ENCODE results near the gene HTRA1. TPM values are rescaled to one million over a fixed set of nuclear protein-coding genes. Genes with fewer than 3 reads are reported as not detected.
A peak's percentile ranks its signal among the peaks of the same experiment; 100 is the strongest.

HTRA1 gene
- polyA plus RNA-seq, 1 donor: 69.8 TPM

DNA sequence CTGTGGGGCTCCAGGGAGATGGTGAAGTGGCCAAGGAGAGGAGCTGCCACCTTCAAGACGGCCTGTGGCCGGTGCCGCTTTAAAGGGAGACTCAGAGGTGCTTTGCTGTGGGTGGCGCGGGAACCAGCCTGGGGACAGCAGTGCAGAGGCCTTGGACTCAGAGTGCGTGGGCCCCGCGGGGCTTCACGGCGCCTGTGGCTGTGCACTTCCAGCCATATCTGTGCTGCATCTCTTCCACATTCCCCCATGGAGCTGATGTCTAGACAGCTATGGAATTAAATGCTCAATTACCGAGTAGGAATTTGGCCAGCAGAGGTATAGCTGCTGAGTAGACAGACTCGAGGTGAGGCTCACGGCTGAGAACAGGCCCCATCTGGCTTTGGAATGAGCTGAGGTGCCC lies 41.7 kb downstream of the HTRA1 start:
- no peak for DNase-seq
- Histone ChIP-seq H3K27ac (ENCODE audit: low read length) (no peak overlapping the region), H3K27me3 (ENCODE audit: control insufficient read depth, insufficient read depth, low read length) (no peaks in the 10 kb centered on the region), H3K36me3 (ENCODE audit: control insufficient read depth, insufficient read depth, low read length) (peaks cover 3% of the 10 kb centered on the region), H3K9me3 (ENCODE audit: control insufficient read depth, low read depth, low read length) (no peaks in the 10 kb centered on the region), H3K4me3 (ENCODE audit: low read length) (no peak overlapping the region), H3K4me1 (ENCODE audit: control insufficient read depth, insufficient read depth, low read length) (peaks cover 6% of the 10 kb centered on the region)
- no CpG with 5 or more reads among the region's 13 CpGs for WGBS (ENCODE audit: insufficient coverage, low lambda C conversion rate)

DNA sequence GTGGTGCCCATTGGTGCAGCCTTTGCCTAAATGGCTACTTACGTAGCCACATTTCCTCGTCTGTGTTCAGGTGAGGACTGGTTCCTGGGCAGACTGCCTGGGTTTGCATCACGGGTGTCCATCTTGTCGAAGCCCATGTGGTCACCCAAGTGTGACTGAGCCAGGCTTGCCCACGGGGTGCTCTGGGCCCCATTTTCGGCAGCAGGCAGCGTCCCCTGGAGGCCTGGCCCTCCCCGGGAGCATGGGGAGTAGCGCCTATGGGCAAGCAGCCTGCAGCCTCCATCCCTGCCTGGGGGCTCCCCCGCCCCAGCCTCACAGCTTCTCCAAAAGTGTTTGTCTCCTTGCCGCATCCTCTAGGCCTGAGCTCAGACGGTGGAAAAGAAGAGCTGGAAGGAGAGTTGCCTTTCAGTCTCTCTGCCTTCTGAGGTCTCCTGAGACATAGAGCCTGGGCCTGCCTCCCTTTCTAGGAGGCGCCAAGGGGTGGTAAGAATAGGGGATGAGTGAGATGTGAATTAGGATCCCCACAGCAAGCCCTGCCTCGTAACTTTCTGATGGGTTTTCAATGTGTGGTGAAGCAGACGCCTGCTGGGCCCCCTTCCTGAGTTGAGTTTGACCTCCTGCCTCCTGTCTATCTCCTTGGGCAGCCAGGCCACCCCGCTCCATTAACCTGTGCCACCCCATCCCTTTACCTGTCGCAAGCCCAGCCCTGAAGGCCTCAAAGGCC lies 42.7 kb downstream of the HTRA1 start:
- Histone ChIP-seq H3K4me1 (ENCODE audit: control insufficient read depth, insufficient read depth, low read length) (peaks cover 6% of the 10 kb centered on the region), H3K27me3 (ENCODE audit: control insufficient read depth, insufficient read depth, low read length) (no peaks in the 10 kb centered on the region), H3K27ac (ENCODE audit: low read length) (no peak overlapping the region), H3K4me3 (ENCODE audit: low read length) (no peak overlapping the region), H3K9me3 (ENCODE audit: control insufficient read depth, low read depth, low read length) (no peaks in the 10 kb centered on the region), H3K36me3 (ENCODE audit: control insufficient read depth, insufficient read depth, low read length) (peaks cover 4% of the 10 kb centered on the region)
- DNase-seq: no peak
- WGBS (ENCODE audit: insufficient coverage, low lambda C conversion rate): no CpG with 5 or more reads among the region's 17 CpGs

DNA sequence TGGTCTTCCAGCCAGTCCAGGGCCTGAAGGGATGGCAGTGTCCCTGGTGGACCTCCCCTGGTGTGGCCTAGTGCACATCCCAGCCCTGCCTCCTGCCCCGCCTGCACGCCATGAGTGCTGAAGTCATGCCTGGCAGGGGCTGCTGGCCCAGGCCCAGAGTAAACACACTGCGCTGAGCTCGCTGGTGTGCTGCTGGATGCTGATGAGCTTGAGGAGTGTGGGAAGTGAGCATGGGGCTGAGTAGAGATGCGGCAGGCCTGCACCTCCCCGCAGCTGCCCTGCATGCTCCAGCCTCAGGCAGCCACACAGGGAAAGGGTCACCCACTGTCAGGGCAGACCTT lies 43.2 kb downstream of the HTRA1 start:
- Histone ChIP-seq H3K4me1 (ENCODE audit: control insufficient read depth, insufficient read depth, low read length) (peaks cover 3% of the 10 kb centered on the region), H3K36me3 (ENCODE audit: control insufficient read depth, insufficient read depth, low read length) (peaks cover 5% of the 10 kb centered on the region), H3K27ac (ENCODE audit: low read length) (no peak overlapping the region), H3K27me3 (ENCODE audit: control insufficient read depth, insufficient read depth, low read length) (no peaks in the 10 kb centered on the region), H3K9me3 (ENCODE audit: control insufficient read depth, low read depth, low read length) (no peaks in the 10 kb centered on the region), H3K4me3 (ENCODE audit: low read length) (no peak overlapping the region)
- no CpG with 5 or more reads among the region's 6 CpGs for WGBS (ENCODE audit: insufficient coverage, low lambda C conversion rate)
- DNase-seq: peak; percentile 62 to 63

DNA sequence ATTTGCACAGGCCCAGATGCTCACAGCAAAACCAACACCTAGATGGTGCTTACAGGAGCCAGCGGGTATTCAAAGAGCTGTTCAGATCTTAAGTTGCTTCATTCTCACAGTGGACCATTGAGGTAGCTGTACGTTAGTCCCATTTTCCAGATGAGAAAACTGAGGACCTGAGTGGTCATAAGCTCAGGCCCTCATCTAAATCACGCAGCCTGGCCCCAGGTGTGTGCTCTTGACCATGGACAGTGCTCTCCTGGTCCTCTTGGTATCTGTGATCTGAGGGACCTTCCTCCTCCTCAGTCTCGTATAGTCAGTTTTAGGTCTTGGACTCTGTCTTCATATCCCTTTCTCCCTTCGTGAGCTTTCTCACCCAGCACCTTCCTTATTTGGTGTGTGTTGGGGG lies 43.7 kb downstream of the HTRA1 start:
- Histone ChIP-seq H3K27ac (ENCODE audit: low read length) (no peak overlapping the region), H3K9me3 (ENCODE audit: control insufficient read depth, low read depth, low read length) (no peaks in the 10 kb centered on the region), H3K4me3 (ENCODE audit: low read length) (no peak overlapping the region), H3K27me3 (ENCODE audit: control insufficient read depth, insufficient read depth, low read length) (no peaks in the 10 kb centered on the region), H3K4me1 (ENCODE audit: control insufficient read depth, insufficient read depth, low read length) (no peaks in the 10 kb centered on the region), H3K36me3 (ENCODE audit: control insufficient read depth, insufficient read depth, low read length) (peaks cover 10% of the 10 kb centered on the region)
- no peak for DNase-seq
- WGBS (ENCODE audit: insufficient coverage, low lambda C conversion rate): 100% methylated on average over 1 of the region's 5 CpGs

DNA sequence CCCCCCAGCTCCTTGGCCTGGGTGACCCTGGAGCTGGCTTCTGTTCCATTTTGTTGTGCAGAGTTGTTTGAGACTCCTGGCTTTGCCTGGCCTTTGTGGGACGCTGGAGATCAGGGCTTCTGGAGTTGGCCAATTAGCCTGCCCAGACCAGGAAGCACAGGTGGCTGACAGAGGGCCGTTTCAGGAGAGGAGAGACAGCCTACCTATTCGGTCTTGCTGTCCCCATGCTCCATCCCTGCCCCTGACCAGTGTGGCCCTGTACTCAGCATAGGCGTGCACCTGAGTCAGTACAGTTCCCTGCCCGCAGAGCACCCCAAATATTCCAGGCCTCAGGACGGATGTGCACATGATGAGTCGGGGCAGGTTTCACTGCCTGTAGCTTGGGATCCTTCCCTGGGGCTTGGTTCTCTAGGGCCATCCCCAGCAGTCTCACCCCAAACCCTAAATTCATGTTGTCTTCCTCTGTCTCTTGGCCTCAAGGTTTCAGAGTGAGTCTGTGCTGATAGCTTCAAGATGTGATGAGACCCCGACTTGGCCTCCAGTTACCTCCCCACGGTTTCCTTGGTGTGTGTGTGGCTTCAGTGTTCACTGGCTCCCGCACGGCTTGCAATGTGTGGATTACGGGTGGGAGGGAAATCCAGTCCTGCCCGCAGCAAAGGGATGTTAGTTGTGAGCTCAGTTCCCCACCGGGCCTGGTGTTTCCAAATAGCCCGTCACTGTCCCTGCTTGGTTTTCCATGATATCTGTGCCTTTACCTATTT lies 44.7 kb downstream of the HTRA1 start:
- DNase-seq: no peak
- no peak overlapping the region for H3K27ac ChIP-seq (ENCODE audit: low read length)
- H3K36me3 ChIP-seq (ENCODE audit: control insufficient read depth, insufficient read depth, low read length): peaks cover 15% of the 10 kb centered on the region

DNA sequence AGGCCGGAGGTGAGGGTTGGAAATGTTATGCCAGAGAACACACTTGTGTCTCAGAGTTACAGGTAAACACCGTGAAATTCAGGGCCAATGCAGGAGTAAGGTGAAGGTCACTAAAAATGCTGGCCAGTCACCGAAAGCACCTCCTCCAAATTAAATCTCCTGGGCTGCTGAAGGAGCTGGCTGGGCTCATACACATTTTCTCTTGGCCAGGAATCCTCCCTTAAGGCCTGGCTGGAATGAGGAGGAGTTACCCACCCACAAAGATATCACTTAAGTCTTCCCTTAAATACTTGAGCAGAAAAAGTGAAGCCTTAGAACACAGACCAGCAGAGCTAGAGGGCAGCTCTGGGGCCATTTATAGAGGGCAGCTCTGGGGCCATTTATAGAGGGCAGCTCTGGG lies 46.3 kb downstream of the HTRA1 start:
- Histone ChIP-seq H3K27me3 (ENCODE audit: control insufficient read depth, insufficient read depth, low read length) (no peaks in the 10 kb centered on the region), H3K4me1 (ENCODE audit: control insufficient read depth, insufficient read depth, low read length) (no peaks in the 10 kb centered on the region), H3K36me3 (ENCODE audit: control insufficient read depth, insufficient read depth, low read length) (peaks cover 15% of the 10 kb centered on the region), H3K9me3 (ENCODE audit: control insufficient read depth, low read depth, low read length) (no peaks in the 10 kb centered on the region), H3K27ac (ENCODE audit: low read length) (no peak overlapping the region), H3K4me3 (ENCODE audit: low read length) (no peak overlapping the region)
- WGBS (ENCODE audit: insufficient coverage, low lambda C conversion rate): no CpG with 5 or more reads among the region's 3 CpGs
- DNase-seq: no peak

More for the DNA sequence above, 44.7 kb downstream of the HTRA1 start:
- Histone ChIP-seq H3K27me3 (ENCODE audit: control insufficient read depth, insufficient read depth, low read length) (no peaks in the 10 kb centered on the region), H3K9me3 (ENCODE audit: control insufficient read depth, low read depth, low read length) (no peaks in the 10 kb centered on the region), H3K4me3 (ENCODE audit: low read length) (no peak overlapping the region), H3K4me1 (ENCODE audit: control insufficient read depth, insufficient read depth, low read length) (no peaks in the 10 kb centered on the region)
- no CpG with 5 or more reads among the region's 15 CpGs for WGBS (ENCODE audit: insufficient coverage, low lambda C conversion rate)

DNA sequence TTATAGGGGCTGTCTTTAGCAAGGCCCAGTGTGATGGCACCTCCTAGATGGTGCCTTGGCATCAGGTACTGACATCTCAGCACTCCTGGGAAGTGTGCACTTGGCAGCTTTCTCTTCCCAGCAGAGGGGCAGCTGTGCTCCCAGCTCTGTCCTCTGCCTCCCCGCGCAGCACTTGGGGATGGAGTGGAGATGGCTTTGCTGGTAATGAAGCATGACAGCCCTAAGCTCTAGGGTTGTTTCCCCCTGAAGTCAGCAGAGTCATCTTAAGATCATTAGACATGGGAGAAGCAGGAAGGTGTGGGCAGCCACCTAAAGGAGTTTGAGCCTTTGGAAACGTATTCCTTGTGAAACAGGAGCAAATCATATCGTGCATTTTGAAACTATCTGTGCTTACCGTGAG lies 46.7 kb downstream of the HTRA1 start:
- no peaks in the 10 kb centered on the region for H3K4me1 ChIP-seq (ENCODE audit: control insufficient read depth, insufficient read depth, low read length)
- no peak overlapping the region for H3K4me3 ChIP-seq (ENCODE audit: low read length)
- peaks cover 15% of the 10 kb centered on the region for H3K36me3 ChIP-seq (ENCODE audit: control insufficient read depth, insufficient read depth, low read length)
- no peak overlapping the region for H3K27ac ChIP-seq (ENCODE audit: low read length)
- no peak for DNase-seq
- no peaks in the 10 kb centered on the region for H3K27me3 ChIP-seq (ENCODE audit: control insufficient read depth, insufficient read depth, low read length)
- no peaks in the 10 kb centered on the region for H3K9me3 ChIP-seq (ENCODE audit: control insufficient read depth, low read depth, low read length)
- WGBS (ENCODE audit: insufficient coverage, low lambda C conversion rate): no CpG with 5 or more reads among the region's 5 CpGs

DNA sequence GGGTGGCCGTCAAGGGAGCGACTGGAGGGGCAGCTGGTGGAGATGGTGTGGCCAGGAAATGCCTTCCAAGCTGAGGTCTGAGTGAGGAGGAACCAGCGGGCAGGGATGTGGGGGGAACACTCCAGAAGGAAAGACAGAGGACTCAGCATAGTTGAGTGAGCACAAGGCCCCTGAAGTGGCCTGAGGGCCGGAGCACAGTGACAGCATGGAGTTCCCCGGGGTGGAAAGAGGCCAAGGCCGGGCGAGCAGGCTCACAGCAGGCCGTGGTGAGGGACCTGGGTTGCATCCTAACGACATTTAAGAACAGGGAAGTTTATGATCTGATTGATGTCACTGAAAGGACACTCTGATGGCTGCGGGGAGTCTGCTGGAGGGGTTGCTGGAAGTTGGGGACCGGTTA lies 48.0 kb downstream of the HTRA1 start:
- DNase-seq: no peak
- Histone ChIP-seq H3K36me3 (ENCODE audit: control insufficient read depth, insufficient read depth, low read length) (peaks cover 15% of the 10 kb centered on the region), H3K27me3 (ENCODE audit: control insufficient read depth, insufficient read depth, low read length) (no peaks in the 10 kb centered on the region), H3K9me3 (ENCODE audit: control insufficient read depth, low read depth, low read length) (no peaks in the 10 kb centered on the region), H3K4me3 (ENCODE audit: low read length) (no peak overlapping the region), H3K27ac (ENCODE audit: low read length) (no peak overlapping the region), H3K4me1 (ENCODE audit: control insufficient read depth, insufficient read depth, low read length) (no peaks in the 10 kb centered on the region)
- 60% methylated on average over 1 of the region's 11 CpGs for WGBS (ENCODE audit: insufficient coverage, low lambda C conversion rate)

DNA sequence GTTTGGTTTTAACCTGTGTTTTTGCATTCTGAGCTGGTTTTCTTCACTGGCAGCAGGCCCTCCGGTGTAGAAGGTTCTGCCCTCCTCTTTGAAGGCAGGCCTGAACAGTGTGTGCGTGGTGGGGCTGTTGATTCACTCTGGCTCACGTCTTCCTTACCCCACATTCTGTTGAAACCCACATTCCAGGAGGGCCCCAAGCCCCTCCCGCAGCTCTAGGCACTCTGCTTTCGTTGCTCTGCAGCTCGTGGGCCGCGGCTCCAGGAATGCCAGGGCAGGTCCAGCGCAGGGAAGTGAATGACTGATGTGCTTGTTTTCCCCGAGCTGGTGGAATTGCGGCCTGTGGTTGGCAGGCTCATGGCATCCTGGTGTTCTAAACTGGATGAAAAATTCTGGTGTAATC lies 49.0 kb downstream of the HTRA1 start:
- Histone ChIP-seq H3K36me3 (ENCODE audit: control insufficient read depth, insufficient read depth, low read length) (peaks cover 23% of the 10 kb centered on the region), H3K9me3 (ENCODE audit: control insufficient read depth, low read depth, low read length) (no peaks in the 10 kb centered on the region), H3K27me3 (ENCODE audit: control insufficient read depth, insufficient read depth, low read length) (no peaks in the 10 kb centered on the region), H3K4me1 (ENCODE audit: control insufficient read depth, insufficient read depth, low read length) (no peaks in the 10 kb centered on the region), H3K27ac (ENCODE audit: low read length) (no peak overlapping the region), H3K4me3 (ENCODE audit: low read length) (no peak overlapping the region)
- no peak for DNase-seq
- no CpG with 5 or more reads among the region's 11 CpGs for WGBS (ENCODE audit: insufficient coverage, low lambda C conversion rate)

DNA sequence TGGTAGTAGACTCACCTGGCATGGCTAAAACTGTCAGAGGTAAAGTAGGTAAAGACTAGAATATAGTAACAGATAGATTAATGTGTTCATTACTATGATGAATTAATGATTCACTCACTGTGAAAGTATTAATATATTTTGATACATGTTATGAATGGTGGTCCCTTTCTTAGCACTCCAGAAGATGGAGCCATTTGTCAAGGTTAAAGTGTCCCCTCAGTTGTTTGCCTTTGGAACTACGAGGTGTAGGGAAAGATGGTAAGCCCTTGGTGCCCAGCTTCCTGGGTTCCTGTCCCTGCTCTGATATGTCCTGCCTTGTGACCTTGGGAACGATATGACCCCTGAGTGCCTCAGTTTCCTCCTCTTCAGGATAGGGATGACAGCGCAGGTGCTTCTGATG lies 49.4 kb downstream of the HTRA1 start:
- no peak overlapping the region for H3K27ac ChIP-seq (ENCODE audit: low read length)
- H3K27me3 ChIP-seq (ENCODE audit: control insufficient read depth, insufficient read depth, low read length): no peaks in the 10 kb centered on the region
- no CpG with 5 or more reads among the region's 3 CpGs for WGBS (ENCODE audit: insufficient coverage, low lambda C conversion rate)
- H3K36me3 ChIP-seq (ENCODE audit: control insufficient read depth, insufficient read depth, low read length): peaks cover 26% of the 10 kb centered on the region
- no peak overlapping the region for H3K4me3 ChIP-seq (ENCODE audit: low read length)
- no peak for DNase-seq
- no peaks in the 10 kb centered on the region for H3K9me3 ChIP-seq (ENCODE audit: control insufficient read depth, low read depth, low read length)
- H3K4me1 ChIP-seq (ENCODE audit: control insufficient read depth, insufficient read depth, low read length): no peaks in the 10 kb centered on the region

DNA sequence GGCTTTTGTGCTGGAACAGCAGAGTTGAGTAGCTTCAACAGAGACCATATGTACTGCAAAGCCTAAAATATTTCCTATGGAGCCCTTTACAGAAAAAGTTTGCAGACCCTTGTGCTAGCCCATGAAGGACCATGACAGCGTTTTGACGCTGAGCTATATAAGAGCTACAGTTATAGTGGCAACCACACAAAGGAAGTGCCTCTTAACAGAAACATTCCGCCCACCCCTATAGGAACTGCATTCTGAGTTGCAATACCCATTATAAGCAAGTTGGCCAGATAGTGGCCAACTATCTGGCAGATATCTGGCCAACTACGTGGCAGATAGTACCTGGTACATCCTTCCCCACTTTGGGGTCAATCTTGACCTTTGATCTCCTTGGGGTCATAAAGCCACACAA lies 51.7 kb downstream of the HTRA1 start:
- Histone ChIP-seq H3K4me1 (ENCODE audit: control insufficient read depth, insufficient read depth, low read length) (no peaks in the 10 kb centered on the region), H3K4me3 (ENCODE audit: low read length) (no peak overlapping the region), H3K36me3 (ENCODE audit: control insufficient read depth, insufficient read depth, low read length) (peaks cover 25% of the 10 kb centered on the region), H3K27ac (ENCODE audit: low read length) (no peak overlapping the region), H3K27me3 (ENCODE audit: control insufficient read depth, insufficient read depth, low read length) (no peaks in the 10 kb centered on the region), H3K9me3 (ENCODE audit: control insufficient read depth, low read depth, low read length) (no peaks in the 10 kb centered on the region)
- DNase-seq: no peak
- no CpG with 5 or more reads among the region's 4 CpGs for WGBS (ENCODE audit: insufficient coverage, low lambda C conversion rate)

All from large intestine (tissue), 3 donors.